Stimulated activated CD8-positive, alpha-beta memory T cell treated with anti-CD3 and anti-CD28 coated beads, Interleukin-7, amount 100 ng/mL, for 4 hours (primary cell): ENCODE measurements around the gene SMIM45.

Source experiments
- DNase-seq, 2 donors: peaks; one replicate each; pipeline ENCODE4 v3.0.0-alpha.2; 2020; ENCODE audit warnings: low read depth in 2 of 2

The SMIM45 gene

GRCh38 chr22:42001706-42002105, 49.8 kb downstream of the SMIM45 start:
- no peak for DNase-seq

GRCh38 chr22:42007922-42008321, 56.0 kb downstream of the SMIM45 start:
- DNase-seq, result no peak
